Fibroblast of lung (primary cell): ENCODE measurements around the gene MEN1. TPM values are rescaled to one million over a fixed set of nuclear protein-coding genes. Genes with fewer than 3 reads are reported as not detected.

Source experiments
- DNase-seq, 2 donors: peaks; one replicate each; pipeline versions ENCODE4 v3.0.0 to v3.0.0-alpha.2; 2010; ENCODE audit warnings: low read depth in 2 of 2
- H2AFZ ChIP-seq: 2 replicates; pipeline ENCODE4 v1.5.1; 2012; ENCODE audit warnings: low read length, control low read depth, inconsistent platforms
- H3K27ac ChIP-seq: 2 replicates; pipeline ENCODE4 v1.5.1; 2011; ENCODE audit warnings: low read length, control low read depth; ENCODE audit not compliant: insufficient read depth
- H3K27me3 ChIP-seq: 2 replicates; pipeline ENCODE4 v1.5.1; 2011; ENCODE audit warnings: mild to moderate bottlenecking, low read length; ENCODE audit not compliant: control insufficient read depth, insufficient read depth
- H3K36me3 ChIP-seq: 2 replicates; pipeline ENCODE4 v1.5.1; 2011; ENCODE audit warnings: low read length; ENCODE audit not compliant: control insufficient read depth, insufficient read depth
- H3K4me1 ChIP-seq: 2 replicates; pipeline ENCODE4 v1.5.1; 2011; ENCODE audit warnings: low read length; ENCODE audit not compliant: control insufficient read depth, insufficient read depth; ENCODE audit errors: extremely low read depth
- H3K4me2 ChIP-seq: 2 replicates; pipeline ENCODE4 v1.5.1; 2011; ENCODE audit warnings: low read length, control low read depth; ENCODE audit not compliant: insufficient read depth; ENCODE audit errors: extremely low read depth
- H3K4me3 ChIP-seq, 4 experiments: fragments of 200-600 bp in 1 of 4; sonication (generic) in 1 of 4; replicated peaks in 1 of 4; 2 replicates each; pipeline ENCODE4 v1.5.1; 2011 to 2016; ENCODE audit warnings: low read length in 4 of 4, low read depth in 3 of 4, mild to moderate bottlenecking in 3 of 4, control low read depth in 2 of 4, inconsistent platforms in 1 of 4, mixed read lengths in 1 of 4; ENCODE audit not compliant: insufficient read depth in 1 of 4; ENCODE audit errors: control extremely low read depth in 1 of 4
- H3K79me2 ChIP-seq: 2 replicates; pipeline ENCODE4 v1.5.1; 2012; ENCODE audit warnings: mild to moderate bottlenecking, low read length, inconsistent platforms; ENCODE audit not compliant: control insufficient read depth, insufficient read depth
- H3K9ac ChIP-seq: 2 replicates; pipeline ENCODE4 v1.5.1; 2011; ENCODE audit warnings: mild to moderate bottlenecking, low read length, control low read depth; ENCODE audit not compliant: insufficient read depth
- H3K9me3 ChIP-seq: 2 replicates; pipeline ENCODE4 v1.5.1; 2012; ENCODE audit warnings: low read depth, low read length; ENCODE audit not compliant: control insufficient read depth, insufficient read depth
- H4K20me1 ChIP-seq: 2 replicates; pipeline ENCODE4 v1.5.1; 2011; ENCODE audit warnings: low read length; ENCODE audit not compliant: control insufficient read depth, insufficient read depth; ENCODE audit errors: extremely low read depth
- CTCF ChIP-seq, 2 donors: IDR thresholded peaks in 1 of 2; conservative IDR thresholded peaks in 1 of 2; 1 replicate in 1 of 2; 2 replicates in 1 of 2; pipeline ENCODE4 v1.5.1; 2011 to 2012; ENCODE audit warnings: low read length in 2 of 2, control low read depth in 1 of 2, inconsistent platforms in 1 of 2, low read depth in 1 of 2, mild to moderate bottlenecking in 1 of 2
- EZH2 ChIP-seq: IDR thresholded peaks from 2 replicates; pipeline ENCODE4 v1.5.1; 2012; ENCODE audit warnings: low read length, control low read depth, mild to moderate bottlenecking; ENCODE audit errors: missing control alignments
- polyA plus RNA-seq, 2 donors: library from polyadenylated mRNA; depleted of rRNA in 1 of 2; stranded (reverse) in 1 of 2; unstranded in 1 of 2; fragments of >200 nt; gene quantifications; 2 replicates each; pipeline ENCODE4 v1.2.1, GENCODE V29; 2011 to 2012; ENCODE audit warnings: missing spikeins in 1 of 2
- total RNA-seq: library from RNA; depleted of rRNA; stranded (reverse); fragments of >200 nt; gene quantifications from 2 replicates; pipeline ENCODE4 v1.2.1, GENCODE V29; 2014

Gene MEN1
- total and polyA plus RNA-seq, 2 donors (not counting 1 experiment from before 2014, with no cell fraction given): 8.9 to 13.7 TPM

- no peak for TF ChIP-seq CTCF (conservative IDR thresholded peaks at IDR 0.05 in 1 of 2, IDR thresholded peaks at IDR 0.05 in 1 of 2; ENCODE audit: low read depth in 1 of 2, low read length in 2 of 2)
- TF ChIP-seq EZH2: no peak
- H3K9me3 ChIP-seq: no peaks in the 10 kb centered on the region
- peaks cover 4% of the 10 kb centered on the region for H4K20me1 ChIP-seq
- peaks cover 12% of the 10 kb centered on the region for H3K4me1 ChIP-seq
- no peaks in the 10 kb centered on the region for H3K27me3 ChIP-seq
- H3K4me3 ChIP-seq: peak overlapping the region; percentile 65 to 81 (median 79)
- H3K79me2 ChIP-seq: peaks cover 52% of the 10 kb centered on the region
- no peak for DNase-seq
- H3K9ac ChIP-seq: peak overlapping the region; percentile 35
- peaks cover 17% of the 10 kb centered on the region for H3K36me3 ChIP-seq
- peak overlapping the region; percentile 40 for H3K27ac ChIP-seq
- peak overlapping the region; percentile 94 for H3K4me2 ChIP-seq
- no peak overlapping the region for H2AFZ ChIP-seq
Observed at GRCh38 chr11:64776875-64777274, 33.5 kb downstream of the MEN1 start.

DNA sequence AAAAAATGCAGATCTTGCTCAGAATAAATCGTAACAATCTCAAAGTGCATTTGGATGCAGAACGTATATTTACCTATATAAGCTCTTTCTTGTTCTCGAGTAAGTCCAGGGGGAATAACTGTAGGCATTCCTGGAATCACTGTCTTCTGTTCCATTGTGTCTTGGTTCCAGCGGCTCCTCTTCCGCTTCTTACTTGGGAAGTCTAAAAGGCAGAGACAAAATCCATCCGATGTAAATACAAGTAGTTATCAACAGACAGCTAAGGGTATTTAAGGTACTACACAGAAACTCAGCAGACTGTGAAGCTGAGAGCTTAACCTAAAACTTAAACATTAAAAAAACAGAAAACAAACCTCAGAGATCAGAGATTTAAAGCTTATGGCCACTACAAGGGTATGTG is 33.9 kb downstream of the MEN1 start:
- H3K9ac ChIP-seq: no peak overlapping the region
- H3K79me2 ChIP-seq: peaks cover 56% of the 10 kb centered on the region
- TF ChIP-seq EZH2: no peak
- no peak for TF ChIP-seq CTCF (conservative IDR thresholded peaks at IDR 0.05 in 1 of 2, IDR thresholded peaks at IDR 0.05 in 1 of 2; ENCODE audit: low read depth in 1 of 2, low read length in 2 of 2)
- H3K4me2 ChIP-seq: peak overlapping the region; percentile 94
- peaks cover 4% of the 10 kb centered on the region for H4K20me1 ChIP-seq
- no peaks in the 10 kb centered on the region for H3K9me3 ChIP-seq
- no peak overlapping the region for H3K27ac ChIP-seq
- DNase-seq: no peak
- peaks cover 18% of the 10 kb centered on the region for H3K36me3 ChIP-seq
- no peak overlapping the region for H2AFZ ChIP-seq
- H3K4me3 ChIP-seq: peak overlapping the region; percentile 65 to 81 (median 79)
- peaks cover 12% of the 10 kb centered on the region for H3K4me1 ChIP-seq
- no peaks in the 10 kb centered on the region for H3K27me3 ChIP-seq

DNA sequence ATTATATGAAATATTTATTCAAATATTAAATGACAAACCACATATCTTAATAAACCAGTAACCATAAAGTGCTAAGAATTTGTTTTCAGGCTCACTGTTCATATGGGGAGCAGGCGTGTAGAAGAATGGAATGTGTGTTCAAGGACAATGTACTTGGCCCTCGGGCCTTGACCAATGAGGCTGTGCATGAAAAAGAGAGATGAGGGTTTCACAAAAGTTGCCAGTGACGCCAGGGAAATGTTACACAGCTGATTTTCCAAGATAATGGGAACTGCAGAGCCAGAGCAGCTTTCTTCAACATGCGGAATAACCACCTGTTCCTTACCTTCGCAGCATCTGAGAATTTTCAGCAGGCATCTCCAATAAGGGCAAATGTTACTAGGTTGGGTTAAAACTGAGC is 36.2 kb downstream of the MEN1 start:
- Histone ChIP-seq H3K27me3 (no peaks in the 10 kb centered on the region), H4K20me1 (peaks cover 4% of the 10 kb centered on the region), H3K4me1 (peaks cover 6% of the 10 kb centered on the region), H3K36me3 (peaks cover 34% of the 10 kb centered on the region), H3K9ac (no peak overlapping the region), H3K4me3 (no peak overlapping the region), H3K9me3 (no peaks in the 10 kb centered on the region), H3K27ac (no peak overlapping the region), H2AFZ (no peak overlapping the region), H3K4me2 (no peak overlapping the region), H3K79me2 (peaks cover 62% of the 10 kb centered on the region)
- no peak for DNase-seq
- TF ChIP-seq CTCF (conservative IDR thresholded peaks at IDR 0.05 in 1 of 2, IDR thresholded peaks at IDR 0.05 in 1 of 2; ENCODE audit: low read depth in 1 of 2, low read length in 2 of 2) (no peak), EZH2 (no peak)
